HG03565 (cell line): ENCODE data around the gene LCNL1.

Experiments used
- ATAC-seq: cut with Tn5 transposase; IDR thresholded peaks from one replicate; pipeline ENCODE4 v1.9.1; 2021; ENCODE audit warnings: mild to moderate bottlenecking, moderate library complexity; ENCODE audit not compliant: unreplicated experiment

LCNL1 gene

GRCh38 chr9:136982232-136983051 lies at the start of gene LCNL1:
Gene LCNL1 (plus strand): TSS chr9:136982993. CDS start chr9:136983587, 594 bp downstream.
- ATAC-seq, result no peak

- ATAC-seq, result no peak
Measured at GRCh38 chr9:136934277-136934676, 48.5 kb upstream of the LCNL1 start.

GRCh38 chr9:136935651-136936050 lies 47.1 kb upstream of the LCNL1 start:
- no peak for ATAC-seq

- no peak for ATAC-seq
Measured at GRCh38 chr9:136936645-136937170, 46.1 kb upstream of the LCNL1 start.

- no peak for ATAC-seq
Measured at GRCh38 chr9:136937186-136938001, 45.4 kb upstream of the LCNL1 start.

GRCh38 chr9:136939431-136939995 lies 43.3 kb upstream of the LCNL1 start:
- no peak for ATAC-seq

GRCh38 chr9:136939996-136940525 lies 42.7 kb upstream of the LCNL1 start:
- ATAC-seq, result no peak

- no peak for ATAC-seq
Measured at GRCh38 chr9:136940526-136941230, 42.1 kb upstream of the LCNL1 start.

GRCh38 chr9:136941231-136942111 lies 41.3 kb upstream of the LCNL1 start:
- ATAC-seq, result no peak

GRCh38 chr9:136942112-136942880 lies 40.5 kb upstream of the LCNL1 start:
- no peak for ATAC-seq

- ATAC-seq, result no peak
Measured at GRCh38 chr9:136942881-136943230, 39.9 kb upstream of the LCNL1 start.

GRCh38 chr9:136943291-136944211 lies 39.2 kb upstream of the LCNL1 start:
- ATAC-seq, result peak; percentile 5

- peak; percentile 27 for ATAC-seq
Measured at GRCh38 chr9:136944212-136944518, 38.6 kb upstream of the LCNL1 start.

- ATAC-seq, result peak; percentile 75
Measured at GRCh38 chr9:136944519-136945332, 38.1 kb upstream of the LCNL1 start, which contains the start of the genes C8G and FBXW5. Gene C8G (plus strand): TSS chr9:136945243. CDS start chr9:136945321, 78 bp downstream. Gene FBXW5 (minus strand): TSS chr9:136944738. CDS start chr9:136944083, 655 bp downstream.

GRCh38 chr9:136945333-136946227 lies 37.2 kb upstream of the LCNL1 start:
- no peak for ATAC-seq
